SKM-1 treated with dmso at 0.1 percent for 144 hours (cell line): ENCODE results near the gene NTF4.
"Not testable (repeated sequence)": the region's sequence is repeated elsewhere in the genome, so short reads cannot be mapped to it uniquely, and the experiment has no call there.

Source experiments
- DNase-seq: peaks from one replicate; lab custom pipeline; 2025; ENCODE audit not compliant: unreplicated experiment; lab: John Stamatoyannopoulos, UW

Gene NTF4

GRCh38 chr19:49024233-49024632 is 40.4 kb downstream of the NTF4 start, which contains the start of gene CGB3:
Gene CGB3, minus strand, starts transcription at chr19:49024333. Its CDS starts 362 bp downstream, at chr19:49023971.
- not testable (repeated sequence) for DNase-seq

GRCh38 chr19:49022116-49022515 is 42.5 kb downstream of the NTF4 start:
- no peak for DNase-seq

DNA sequence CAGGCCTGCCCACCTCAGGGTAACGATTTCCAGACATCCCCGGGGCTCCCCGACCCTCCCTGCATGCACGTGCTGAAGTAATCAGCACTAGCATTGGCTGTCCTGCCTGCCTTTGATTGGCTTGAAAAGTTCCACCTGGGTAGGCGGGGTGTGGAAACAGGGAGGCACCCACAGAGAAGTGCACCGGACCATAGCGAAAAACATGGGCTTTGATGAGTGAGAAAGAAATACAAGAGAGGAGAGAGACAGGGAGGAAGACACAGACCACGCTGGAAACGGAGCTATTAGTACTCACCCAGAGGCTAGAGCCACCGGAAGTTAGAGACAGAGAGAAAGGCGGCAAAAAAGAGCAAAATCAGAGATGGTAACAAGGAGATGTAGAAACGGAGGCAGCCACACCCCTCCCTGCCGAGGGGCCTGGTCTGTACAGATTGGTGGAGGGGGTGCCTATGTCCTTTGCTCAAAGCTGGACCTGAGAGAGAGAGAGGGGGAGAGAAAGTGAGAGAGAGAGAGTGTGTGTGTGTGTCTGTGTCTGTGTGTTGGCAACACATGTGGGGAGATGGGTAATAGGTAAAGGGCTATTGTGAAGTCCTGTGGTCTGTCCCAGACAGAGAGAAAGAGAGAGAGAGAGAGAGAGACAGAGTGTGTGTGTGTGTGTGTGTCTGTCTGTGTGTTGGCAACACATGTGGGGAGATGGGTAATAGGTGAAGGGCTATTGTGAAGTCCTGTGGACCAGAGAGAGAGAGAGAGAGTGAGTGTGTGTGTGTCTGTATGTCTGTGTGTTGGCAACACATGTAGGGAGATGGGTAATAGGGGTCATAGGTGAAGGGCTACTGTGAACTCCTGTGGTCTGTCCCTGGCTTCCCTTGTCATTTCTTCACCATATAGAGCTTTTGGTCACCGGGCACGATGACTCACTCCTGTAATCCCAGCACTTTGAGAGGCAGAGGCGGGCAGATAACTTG is 43.4 kb downstream of the NTF4 start:
- DNase-seq: no peak

DNA sequence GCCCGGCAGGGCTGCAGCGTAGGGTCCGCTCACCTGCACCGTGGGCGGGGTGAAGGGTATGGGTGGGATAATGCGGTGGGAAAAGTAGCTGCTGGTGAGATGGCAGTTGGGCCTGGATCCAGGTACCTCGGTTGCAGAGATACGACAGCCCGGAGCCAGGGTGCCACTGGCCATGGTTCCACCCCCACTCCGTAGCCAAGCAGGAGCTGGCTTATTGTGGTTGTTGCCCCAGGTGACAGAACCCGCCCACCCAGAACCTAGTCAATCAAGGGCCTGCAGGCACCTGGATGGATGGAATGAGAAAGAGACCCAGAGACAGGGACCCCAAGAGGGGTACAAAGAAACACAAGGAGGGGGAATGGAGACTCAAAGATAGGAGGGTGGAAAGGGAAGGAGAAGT is 44.3 kb downstream of the NTF4 start:
- no peak for DNase-seq

DNA sequence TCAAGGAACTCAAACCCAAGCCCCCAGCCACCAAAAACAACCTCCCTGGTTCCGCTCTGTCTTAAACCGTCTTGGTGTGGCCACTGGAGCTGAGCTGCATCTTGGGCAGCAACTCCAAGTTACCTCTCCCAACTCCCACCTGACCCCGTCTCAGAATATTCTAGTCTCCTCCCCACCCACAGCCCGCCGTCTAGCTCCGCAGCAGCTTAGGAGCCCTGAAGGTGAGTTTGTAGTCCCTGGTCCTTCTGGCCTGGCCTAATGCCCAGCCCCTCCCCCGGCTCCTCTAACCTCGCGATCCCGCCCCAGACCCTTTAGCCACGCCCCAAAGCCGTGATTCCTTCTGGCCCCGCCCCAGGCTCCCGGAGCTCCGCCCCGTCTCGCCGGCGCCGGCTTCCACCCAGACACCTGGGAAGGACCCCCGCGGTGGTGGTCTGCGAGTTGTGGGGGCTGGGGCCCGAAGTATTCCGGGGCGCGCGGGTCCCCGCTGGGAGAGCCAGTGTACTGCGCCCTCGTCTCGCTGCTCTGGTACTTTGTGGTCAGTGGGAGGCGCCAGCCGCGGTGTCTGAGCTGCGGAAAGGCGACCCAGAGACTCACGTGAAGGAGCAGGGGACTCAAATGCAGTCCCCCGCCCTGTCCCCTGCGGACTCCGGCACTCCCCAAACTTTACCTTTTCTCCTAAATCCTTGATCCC is 45.2 kb downstream of the NTF4 start:
- no peak for DNase-seq

DNA sequence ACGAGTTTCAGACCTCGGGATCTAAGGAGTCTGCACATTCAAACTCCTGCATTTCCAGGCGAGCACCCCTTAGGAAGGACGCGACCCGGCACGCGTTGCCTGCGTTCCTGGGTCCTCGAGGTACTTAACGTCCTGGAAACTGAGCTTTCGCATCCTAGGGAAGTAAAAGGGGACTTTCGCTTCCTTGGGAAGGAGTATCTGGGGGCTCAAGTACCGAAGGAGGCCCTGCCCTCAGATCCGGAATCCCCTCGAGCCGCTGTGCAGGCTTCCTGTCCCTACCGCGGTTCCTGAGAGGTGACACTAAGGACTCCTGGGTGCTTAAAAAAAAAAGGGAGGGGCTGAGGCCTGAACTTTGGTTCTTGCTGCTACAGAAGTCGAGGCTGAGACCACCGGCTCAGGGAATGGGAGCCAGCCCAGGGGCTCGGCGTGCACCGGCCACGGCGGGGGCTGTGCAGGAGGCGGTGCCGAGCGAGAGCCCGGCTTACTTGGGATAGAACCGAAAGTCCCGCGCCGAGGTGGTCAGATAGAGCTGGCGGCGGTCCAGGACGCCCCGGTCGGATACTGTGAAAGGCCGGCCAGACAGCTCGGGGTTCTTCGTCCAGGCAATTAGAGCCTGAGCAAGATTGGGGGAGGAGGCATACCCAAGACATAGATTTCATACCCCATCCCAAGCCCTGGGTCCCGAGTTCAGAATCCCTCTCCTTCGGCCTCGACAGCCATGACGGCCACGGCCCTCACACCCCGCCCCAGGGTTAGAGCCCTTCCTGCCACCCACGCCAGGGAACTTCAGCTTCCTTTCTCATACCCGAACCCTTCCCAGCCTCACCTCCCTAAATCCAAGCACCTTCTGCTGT is 46.0 kb downstream of the NTF4 start:
- DNase-seq: not testable (repeated sequence)

DNA sequence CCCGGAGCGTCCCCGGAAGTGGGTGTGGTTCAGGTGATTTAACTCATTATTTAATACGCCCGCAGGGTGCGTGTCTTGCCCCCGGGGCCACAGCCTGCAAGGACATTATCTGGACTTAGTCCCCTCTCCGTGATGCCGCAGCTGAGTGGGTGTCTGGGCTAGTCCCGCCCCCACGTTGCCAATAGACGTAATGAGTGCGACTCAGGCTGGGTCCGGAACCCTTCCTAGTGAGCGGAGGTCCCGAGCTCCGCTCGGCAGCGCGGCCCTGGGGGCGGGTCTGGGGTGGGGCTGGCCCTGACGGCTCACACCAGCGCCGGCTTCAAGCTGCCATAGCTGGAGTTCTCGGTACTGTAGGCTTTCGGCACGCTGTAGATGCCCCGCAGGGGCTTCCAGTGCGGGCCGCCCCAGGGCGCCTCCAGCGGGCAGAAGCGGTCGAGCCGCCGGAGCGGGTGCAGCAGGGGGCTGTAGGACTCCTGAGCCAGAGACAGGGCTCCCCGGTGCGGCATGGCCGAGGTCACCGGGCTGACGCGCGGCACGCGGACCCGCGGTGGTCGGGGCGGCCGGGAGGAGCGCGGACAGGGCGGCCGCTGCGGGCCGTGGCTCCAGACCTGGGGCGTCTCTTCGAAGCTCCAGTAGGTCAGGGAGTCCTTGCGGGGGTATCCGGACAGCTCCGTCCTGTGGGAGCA is 46.8 kb downstream of the NTF4 start:
- DNase-seq: no peak

DNA sequence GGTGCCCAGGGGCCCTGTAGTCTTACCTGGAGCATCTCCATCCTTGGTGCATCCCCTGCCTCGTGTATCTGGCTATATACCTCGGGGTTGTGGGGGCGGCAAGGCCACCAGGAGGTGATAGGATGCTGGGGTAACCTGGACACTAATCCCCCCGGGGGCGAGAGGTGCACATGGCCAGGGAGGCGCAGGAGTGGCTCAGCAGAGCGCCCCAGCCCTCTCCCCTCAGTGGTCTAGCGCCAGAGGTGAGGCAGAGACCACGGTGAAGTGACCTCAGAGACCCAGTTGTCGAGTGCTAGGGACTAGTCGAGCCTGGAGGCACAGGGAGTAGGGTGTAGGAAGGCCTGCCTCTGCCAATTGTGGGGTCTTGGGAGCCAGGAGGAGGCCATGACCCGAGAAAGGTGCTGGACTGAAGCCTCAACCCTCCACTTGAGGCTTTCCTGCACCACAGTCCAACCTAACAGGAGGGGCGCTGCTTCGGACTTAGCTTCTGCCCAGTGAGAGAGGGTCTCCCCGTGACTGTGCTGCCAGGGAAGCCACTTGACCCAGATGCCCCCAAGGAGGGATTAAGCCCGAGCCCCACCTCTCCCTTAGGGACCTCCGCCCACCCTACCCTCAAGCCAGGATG is 47.5 kb downstream of the NTF4 start, which contains the start of gene LHB:
Gene LHB, minus strand, starts transcription at position 51 of the 625 bp plus-strand sequence. Its CDS starts 10 bp downstream, at position 41.
- DNase-seq: no peak

- no peak for DNase-seq
These were observed 48.4 kb downstream of the NTF4 start for GRCh38 chr19:49016067-49016839.

- no peak for DNase-seq
These were observed 49.8 kb downstream of the NTF4 start for GRCh38 chr19:49014870-49015255.

DNA sequence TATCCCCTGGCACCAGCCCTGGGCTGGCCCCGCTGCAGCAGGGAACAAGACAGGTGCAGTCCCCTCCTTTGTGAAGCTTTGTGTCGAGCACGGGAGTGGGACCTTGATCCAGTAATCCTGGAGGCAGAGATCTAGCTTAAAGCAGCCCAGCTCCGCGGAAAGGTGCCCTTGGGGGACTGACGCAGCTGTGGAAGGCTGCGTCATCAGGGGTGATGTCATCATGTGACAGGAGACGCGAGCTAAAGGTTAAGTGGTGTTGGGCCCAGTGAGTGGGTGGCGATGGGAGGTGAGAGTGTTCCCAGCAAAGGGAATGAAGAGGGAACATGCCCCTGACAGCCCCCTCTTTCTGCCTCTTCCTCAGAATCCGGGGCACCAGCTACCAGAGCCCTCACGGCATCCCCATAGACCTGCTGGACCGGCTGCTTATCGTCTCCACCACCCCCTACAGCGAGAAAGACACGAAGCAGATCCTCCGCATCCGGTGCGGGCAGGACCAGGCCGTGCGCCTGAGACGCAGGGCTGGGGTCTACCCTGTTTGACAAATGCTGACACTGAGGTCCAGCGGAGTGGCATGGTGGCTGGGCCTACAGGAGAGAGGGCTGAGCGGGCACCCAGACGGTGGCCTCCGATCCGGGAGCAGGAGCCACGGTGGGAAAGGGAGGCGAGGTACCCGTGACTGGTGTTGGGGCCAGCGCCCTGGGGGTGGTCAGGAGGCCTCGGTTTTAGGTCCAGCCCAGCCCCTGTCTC is 50.3 kb downstream of the NTF4 start:
- no peak for DNase-seq

- no peak for DNase-seq
These were observed 53.4 kb downstream of the NTF4 start for GRCh38 chr19:49011194-49011593.
